ENCODE data around the gene CLASRP. TPM values are rescaled to one million over a fixed set of nuclear protein-coding genes. Genes with fewer than 3 reads are reported as not detected.
A peak's percentile ranks its signal among the peaks of the same experiment; 100 is the strongest.

Gene CLASRP
- total and polyA plus RNA-seq, 9 donors = 22.8 to 56.2 (median 44.7) TPM

DNA sequence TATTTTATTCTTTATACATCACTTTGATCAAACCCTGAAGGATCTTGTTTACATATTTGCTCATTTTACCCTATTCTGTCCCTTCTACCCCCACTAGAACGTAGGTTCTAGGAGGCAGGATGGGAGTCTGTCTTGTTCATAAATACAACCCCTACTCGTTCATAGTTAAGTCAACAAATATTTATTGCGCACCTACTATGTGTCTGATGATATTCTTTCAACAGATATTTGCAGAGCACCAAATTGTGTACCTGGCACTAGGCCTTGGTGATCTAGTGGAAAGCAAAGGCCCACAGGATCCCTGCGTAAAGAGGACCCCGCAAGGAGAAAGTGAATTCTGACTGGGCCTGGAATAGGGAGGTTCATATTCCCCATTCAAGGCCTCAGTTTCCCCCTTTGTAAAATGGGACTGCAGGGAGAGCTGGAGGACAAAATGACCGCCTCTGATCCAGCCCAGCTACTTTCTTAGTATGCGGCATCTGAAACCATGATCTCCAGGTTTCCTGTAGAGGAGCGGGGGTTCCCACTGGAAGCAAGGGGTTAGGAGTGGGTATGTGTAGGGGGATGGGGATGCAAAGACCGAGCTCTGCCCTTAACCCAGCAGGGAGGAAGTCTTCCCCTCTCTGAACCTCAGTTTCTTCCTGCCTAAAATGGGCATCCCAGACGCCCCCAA is 39.7 kb downstream of the CLASRP start:
- Histone ChIP-seq H3K27me3 (ENCODE audit: control insufficient read depth, insufficient read depth, low read length) (peaks cover 4% of the 10 kb centered on the region), H3K36me3 (ENCODE audit: control insufficient read depth, insufficient read depth, low read length) (peaks cover 11% of the 10 kb centered on the region), H3K4me3 (ENCODE audit: low read length) (peak overlapping the region; percentile 86), H3K9me3 (replicated peaks; ENCODE audit: control insufficient read depth, low read depth, low read length) (no peaks in the 10 kb centered on the region), H3K27ac (ENCODE audit: low read length) (no peak overlapping the region), H3K4me1 (ENCODE audit: control insufficient read depth, insufficient read depth, low read length) (peaks cover 33% of the 10 kb centered on the region)
- no peak for DNase-seq
- WGBS (ENCODE audit: insufficient coverage) = 0% methylated on average over 1 of the region's 10 CpGs

DNA sequence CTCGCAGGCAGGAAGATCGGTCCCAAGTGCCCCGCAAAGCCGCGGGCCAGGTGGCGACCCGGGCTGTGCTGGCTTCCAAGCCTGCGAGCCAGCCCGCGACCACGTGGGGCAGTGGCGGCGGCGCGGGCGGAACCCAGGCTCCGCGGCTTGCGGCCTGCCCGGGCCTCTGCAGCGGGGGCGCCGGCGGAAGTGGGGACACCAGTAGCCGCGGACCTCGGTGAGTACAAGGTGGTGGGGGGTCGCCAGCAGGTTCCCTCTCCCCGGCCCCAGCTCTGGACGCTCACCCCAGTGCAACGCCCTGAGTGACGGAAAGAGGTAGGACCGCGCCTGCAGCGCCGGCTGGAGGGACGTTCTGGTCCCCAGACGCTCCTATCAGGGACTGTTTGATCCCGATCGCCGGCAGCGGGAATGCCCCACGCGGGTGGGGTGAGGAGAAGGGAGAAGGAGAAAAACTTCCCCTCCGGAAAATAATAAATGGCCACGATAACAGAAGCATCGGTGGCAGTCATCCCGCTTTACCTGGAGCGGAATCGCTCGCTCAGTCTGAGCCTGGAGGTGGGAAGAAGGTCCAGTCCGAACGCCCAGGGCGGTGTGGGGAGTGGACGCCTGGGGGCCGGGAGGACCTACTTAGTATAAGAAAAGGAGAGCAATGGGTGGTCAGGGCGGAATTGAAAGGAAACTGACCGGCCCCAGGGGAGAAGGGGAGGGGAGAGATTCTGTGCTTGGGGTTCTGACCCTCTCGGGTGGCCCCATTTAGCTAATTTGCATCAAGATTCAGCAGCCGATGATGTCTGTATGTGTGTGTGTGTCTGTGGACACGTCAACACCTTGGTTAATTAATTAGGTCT is 40.4 kb downstream of the CLASRP start, which contains the start of gene GEMIN7:
TSS of gene GEMIN7 (plus strand) at position 198 of the 848 bp plus-strand sequence. CDS start 10,855 bp downstream, outside the sequence.
- peak within 1 kb of the TSS; percentile 21 for H3K27ac ChIP-seq (ENCODE audit: low read length)
- peak within 1 kb of the TSS; percentile 86 for H3K4me3 ChIP-seq (ENCODE audit: low read length)
- WGBS (ENCODE audit: insufficient coverage) = under 1% methylated on average over 46 of the region's 61 CpGs
- H3K36me3 ChIP-seq (ENCODE audit: control insufficient read depth, insufficient read depth, low read length) = peaks cover 11% of the 10 kb centered on the region
- H3K9me3 ChIP-seq (replicated peaks; ENCODE audit: control insufficient read depth, low read depth, low read length) = no peaks in the 10 kb centered on the region
- H3K4me1 ChIP-seq (ENCODE audit: control insufficient read depth, insufficient read depth, low read length) = peaks cover 33% of the 10 kb centered on the region
- DNase-seq = peak; percentile 81
- peaks cover 4% of the 10 kb centered on the region for H3K27me3 ChIP-seq (ENCODE audit: control insufficient read depth, insufficient read depth, low read length)

DNA sequence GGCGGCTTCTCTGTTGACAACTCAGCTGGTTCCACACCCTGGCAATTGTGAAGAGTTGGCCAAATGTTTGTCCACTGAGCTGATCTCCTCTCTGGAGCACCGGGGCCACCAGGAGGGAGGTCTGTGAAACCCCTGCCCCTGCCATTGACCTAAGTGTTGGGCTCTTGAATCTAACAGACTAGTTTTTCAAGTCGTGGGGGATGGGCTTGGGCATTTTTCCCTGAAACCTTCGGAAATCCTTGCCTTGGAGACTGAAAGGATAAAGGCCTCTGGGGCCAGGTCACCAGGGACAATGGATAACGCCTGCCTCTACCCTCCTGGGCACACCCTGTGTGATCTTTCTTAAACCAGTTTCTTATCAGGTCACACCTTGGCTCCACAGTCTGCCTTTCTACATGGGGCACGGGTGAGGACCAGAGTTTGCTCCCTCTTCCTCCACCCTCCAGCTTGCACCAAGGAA is 41.1 kb downstream of the CLASRP start:
- H3K36me3 ChIP-seq (ENCODE audit: control insufficient read depth, insufficient read depth, low read length) = peaks cover 17% of the 10 kb centered on the region
- WGBS (ENCODE audit: insufficient coverage) = 12% methylated on average over 5 of the region's 6 CpGs
- H3K4me1 ChIP-seq (ENCODE audit: control insufficient read depth, insufficient read depth, low read length) = peaks cover 29% of the 10 kb centered on the region
- H3K27me3 ChIP-seq (ENCODE audit: control insufficient read depth, insufficient read depth, low read length) = peaks cover 4% of the 10 kb centered on the region
- H3K27ac ChIP-seq (ENCODE audit: low read length) = peak overlapping the region; percentile 10
- H3K9me3 ChIP-seq (replicated peaks; ENCODE audit: control insufficient read depth, low read depth, low read length) = no peaks in the 10 kb centered on the region
- DNase-seq = no peak
- peak overlapping the region; percentile 86 for H3K4me3 ChIP-seq (ENCODE audit: low read length)

DNA sequence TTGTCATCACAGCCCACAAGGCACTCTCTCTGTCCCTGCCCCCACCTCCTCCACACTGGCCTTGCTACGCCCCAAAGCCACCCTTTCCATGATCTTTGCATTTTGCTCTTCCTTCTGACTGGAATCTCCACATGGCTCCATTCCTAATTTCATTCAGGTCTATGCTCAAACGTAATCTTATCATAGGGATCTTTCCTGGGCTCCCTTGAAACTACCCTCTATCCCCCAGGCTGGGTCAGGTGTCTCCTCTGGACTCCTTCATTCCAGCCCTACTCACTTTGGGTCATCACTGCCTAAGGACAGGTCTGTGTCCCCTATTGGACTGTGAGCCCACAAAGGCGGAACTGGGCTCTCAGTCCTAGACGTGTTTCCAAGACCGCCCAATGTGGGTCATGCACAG is 43.3 kb downstream of the CLASRP start:
- Histone ChIP-seq H3K4me3 (ENCODE audit: low read length) (no peak overlapping the region), H3K27ac (ENCODE audit: low read length) (no peak overlapping the region), H3K27me3 (ENCODE audit: control insufficient read depth, insufficient read depth, low read length) (no peaks in the 10 kb centered on the region), H3K4me1 (ENCODE audit: control insufficient read depth, insufficient read depth, low read length) (peaks cover 13% of the 10 kb centered on the region), H3K9me3 (replicated peaks; ENCODE audit: control insufficient read depth, low read depth, low read length) (no peaks in the 10 kb centered on the region), H3K36me3 (ENCODE audit: control insufficient read depth, insufficient read depth, low read length) (peaks cover 21% of the 10 kb centered on the region)
- 88% methylated on average over 5 of the region's 5 CpGs for WGBS (ENCODE audit: insufficient coverage)
- DNase-seq = no peak

DNA sequence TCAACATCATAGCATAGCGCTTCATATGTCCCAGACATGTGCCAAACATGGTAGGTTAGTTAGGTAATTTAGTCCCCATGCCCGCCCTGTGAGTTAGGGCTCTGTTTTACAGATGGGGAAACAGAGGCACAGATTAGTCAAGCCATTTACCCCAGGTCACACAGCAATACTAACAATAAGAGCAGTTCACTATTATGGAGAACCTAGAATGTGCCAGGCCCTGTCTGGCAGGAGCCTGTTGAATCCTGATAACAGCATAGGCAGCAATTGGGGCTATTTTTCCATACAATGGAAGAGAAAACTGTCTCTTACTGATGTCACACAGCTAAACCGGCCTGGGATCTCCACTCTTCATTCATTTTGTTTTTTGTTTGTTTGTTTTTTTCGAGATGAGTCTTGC is 47.6 kb downstream of the CLASRP start:
- WGBS (ENCODE audit: insufficient coverage) = 100% methylated on average over 1 of the region's 4 CpGs
- peaks cover 45% of the 10 kb centered on the region for H3K36me3 ChIP-seq (ENCODE audit: control insufficient read depth, insufficient read depth, low read length)
- peaks cover 11% of the 10 kb centered on the region for H3K4me1 ChIP-seq (ENCODE audit: control insufficient read depth, insufficient read depth, low read length)
- H3K27me3 ChIP-seq (ENCODE audit: control insufficient read depth, insufficient read depth, low read length) = no peaks in the 10 kb centered on the region
- no peak for DNase-seq
- no peak overlapping the region for H3K4me3 ChIP-seq (ENCODE audit: low read length)
- H3K27ac ChIP-seq (ENCODE audit: low read length) = no peak overlapping the region
- H3K9me3 ChIP-seq (replicated peaks; ENCODE audit: control insufficient read depth, low read depth, low read length) = no peaks in the 10 kb centered on the region

DNA sequence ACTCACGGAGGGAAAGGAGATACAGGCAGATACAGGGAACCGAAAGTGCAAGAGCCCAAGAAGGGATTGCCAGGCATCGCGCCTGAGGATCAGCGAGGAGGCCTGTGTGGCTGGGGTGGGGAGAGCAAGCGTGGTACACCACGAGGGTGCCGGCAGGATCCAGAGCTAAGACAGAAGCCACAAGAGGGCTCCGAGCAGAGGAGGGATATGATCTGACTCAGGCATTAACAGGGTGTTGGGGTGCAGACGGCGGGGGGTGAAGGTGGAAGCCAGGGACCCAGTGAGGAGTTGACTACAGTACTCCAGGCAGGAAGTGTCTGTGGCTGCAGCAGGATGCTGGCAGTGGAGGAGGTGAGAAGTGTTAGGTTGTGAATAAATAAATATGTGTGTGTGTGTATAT is 48.7 kb downstream of the CLASRP start:
- peaks cover 38% of the 10 kb centered on the region for H3K36me3 ChIP-seq (ENCODE audit: control insufficient read depth, insufficient read depth, low read length)
- DNase-seq = no peak
- 83% methylated on average over 11 of the region's 11 CpGs for WGBS (ENCODE audit: insufficient coverage)
- H3K27ac ChIP-seq (ENCODE audit: low read length) = no peak overlapping the region
- no peaks in the 10 kb centered on the region for H3K9me3 ChIP-seq (replicated peaks; ENCODE audit: control insufficient read depth, low read depth, low read length)
- H3K27me3 ChIP-seq (ENCODE audit: control insufficient read depth, insufficient read depth, low read length) = no peaks in the 10 kb centered on the region
- peaks cover 11% of the 10 kb centered on the region for H3K4me1 ChIP-seq (ENCODE audit: control insufficient read depth, insufficient read depth, low read length)
- no peak overlapping the region for H3K4me3 ChIP-seq (ENCODE audit: low read length)

DNA sequence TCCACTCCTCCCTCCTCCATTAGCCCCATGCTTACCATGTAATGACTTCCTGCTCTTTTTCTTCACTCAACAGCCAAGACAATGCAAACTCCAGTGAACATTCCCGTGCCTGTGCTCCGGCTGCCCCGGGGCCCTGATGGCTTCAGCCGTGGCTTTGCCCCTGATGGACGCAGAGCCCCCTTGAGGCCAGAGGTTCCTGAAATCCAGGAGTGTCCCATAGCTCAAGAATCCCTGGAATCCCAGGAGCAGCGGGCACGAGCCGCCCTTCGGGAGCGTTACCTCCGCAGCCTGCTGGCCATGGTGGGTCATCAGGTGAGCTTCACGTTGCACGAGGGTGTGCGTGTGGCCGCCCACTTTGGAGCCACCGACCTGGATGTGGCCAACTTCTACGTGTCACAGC is 51.2 kb downstream of the CLASRP start:
- WGBS (ENCODE audit: insufficient coverage) = 90% methylated on average over 17 of the region's 17 CpGs
- Histone ChIP-seq H3K36me3 (ENCODE audit: control insufficient read depth, insufficient read depth, low read length) (peaks cover 29% of the 10 kb centered on the region), H3K27ac (ENCODE audit: low read length) (no peak overlapping the region), H3K4me3 (ENCODE audit: low read length) (no peak overlapping the region), H3K9me3 (replicated peaks; ENCODE audit: control insufficient read depth, low read depth, low read length) (no peaks in the 10 kb centered on the region), H3K27me3 (ENCODE audit: control insufficient read depth, insufficient read depth, low read length) (no peaks in the 10 kb centered on the region), H3K4me1 (ENCODE audit: control insufficient read depth, insufficient read depth, low read length) (peaks cover 23% of the 10 kb centered on the region)
- DNase-seq = no peak

DNA sequence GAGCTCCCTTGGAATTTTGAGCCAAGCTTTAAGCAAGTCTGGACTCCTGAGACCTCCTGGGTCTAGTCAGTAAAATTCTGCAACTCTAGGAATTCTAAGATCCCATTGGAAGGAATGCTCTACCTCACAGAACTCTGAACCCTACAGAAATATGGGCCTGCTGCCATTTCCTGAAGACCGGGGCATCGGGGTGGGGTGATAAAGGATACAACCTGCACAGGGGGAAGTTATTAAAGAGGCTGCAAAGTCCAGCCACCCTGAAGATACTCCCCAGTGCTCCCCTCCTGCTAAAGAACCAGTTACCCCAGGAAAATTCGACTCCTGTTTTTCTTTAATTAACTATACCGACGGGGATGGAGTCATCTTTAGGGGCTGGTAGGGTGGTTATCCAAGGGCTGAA is 51.8 kb downstream of the CLASRP start:
- no peak for DNase-seq
- Histone ChIP-seq H3K9me3 (replicated peaks; ENCODE audit: control insufficient read depth, low read depth, low read length) (no peaks in the 10 kb centered on the region), H3K36me3 (ENCODE audit: control insufficient read depth, insufficient read depth, low read length) (peaks cover 29% of the 10 kb centered on the region), H3K4me1 (ENCODE audit: control insufficient read depth, insufficient read depth, low read length) (peaks cover 23% of the 10 kb centered on the region), H3K27ac (ENCODE audit: low read length) (peak overlapping the region; percentile 80), H3K4me3 (ENCODE audit: low read length) (peak overlapping the region; percentile 47), H3K27me3 (ENCODE audit: control insufficient read depth, insufficient read depth, low read length) (no peaks in the 10 kb centered on the region)
- 10% methylated on average over 2 of the region's 5 CpGs for WGBS (ENCODE audit: insufficient coverage)

DNA sequence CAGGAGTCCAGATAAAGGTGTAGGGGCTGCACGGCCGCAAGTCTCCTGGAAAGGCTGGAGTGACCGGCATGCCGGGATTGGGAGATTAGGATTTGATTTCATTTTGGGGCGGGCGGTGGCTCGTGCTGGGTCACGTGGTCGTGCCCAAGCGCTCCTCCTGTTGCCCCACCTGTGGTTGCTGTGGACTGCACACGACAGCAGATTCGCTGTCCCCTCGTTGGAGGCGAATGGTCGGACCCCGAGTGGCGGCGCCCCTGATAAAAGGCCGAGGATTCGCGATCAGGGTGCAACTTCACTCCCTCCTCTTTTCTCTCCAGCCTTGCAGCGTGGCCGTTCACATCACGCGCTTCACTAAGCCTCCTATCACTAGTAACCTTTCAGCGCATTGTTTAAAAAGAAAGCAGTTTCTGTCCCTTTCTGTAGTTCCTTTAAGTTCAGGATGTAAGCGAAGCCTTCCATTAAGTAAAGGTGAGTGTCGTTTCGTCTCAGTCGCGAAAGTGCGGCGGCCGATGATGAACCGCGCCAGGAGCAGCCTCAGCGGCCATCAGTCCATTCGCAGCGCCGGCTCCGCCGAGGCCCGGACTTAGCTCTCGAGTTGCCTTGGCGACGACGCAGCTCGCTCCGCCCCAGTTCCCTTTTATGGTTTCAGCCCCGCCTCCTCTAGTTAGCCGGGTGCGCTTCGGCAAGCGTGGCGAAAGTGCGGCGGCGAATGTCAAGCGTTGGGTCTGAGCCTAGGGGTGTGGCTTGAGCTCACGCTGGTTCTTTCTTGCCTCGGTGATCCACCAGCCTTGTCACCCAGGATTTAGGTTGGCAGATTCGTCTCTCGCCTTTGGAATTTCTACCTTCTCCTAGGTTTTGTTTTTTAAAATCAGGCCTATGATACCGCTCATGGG is 52.4 kb downstream of the CLASRP start:
- peak overlapping the region; percentile 99 for H3K27ac ChIP-seq (ENCODE audit: low read length)
- H3K27me3 ChIP-seq (ENCODE audit: control insufficient read depth, insufficient read depth, low read length) = no peaks in the 10 kb centered on the region
- H3K4me3 ChIP-seq (ENCODE audit: low read length) = peak overlapping the region; percentile 69
- peaks cover 32% of the 10 kb centered on the region for H3K36me3 ChIP-seq (ENCODE audit: control insufficient read depth, insufficient read depth, low read length)
- H3K4me1 ChIP-seq (ENCODE audit: control insufficient read depth, insufficient read depth, low read length) = peaks cover 28% of the 10 kb centered on the region
- no peaks in the 10 kb centered on the region for H3K9me3 ChIP-seq (replicated peaks; ENCODE audit: control insufficient read depth, low read depth, low read length)
- DNase-seq = peak; percentile 99
- WGBS (ENCODE audit: insufficient coverage) = 3% methylated on average over 52 of the region's 64 CpGs

All from muscle of leg (tissue), 11 donors.